Endothelial cell of umbilical vein (primary cell): ENCODE measurements around the gene HAP1. TPM values are rescaled to one million over a fixed set of nuclear protein-coding genes. Genes with fewer than 3 reads are reported as not detected.

Experiments used
- BruUV-seq: library from RNA; stranded (reverse); fragments of 400-500 nt; replicated peaks from 2 replicates; lab custom pipeline; 2021; lab: Mats Ljungman, UMichigan
- CTCF ChIA-PET: fragments of 300-600, 350-600 bp; sonication (Branson Sonifier 250); formaldehyde crosslinking; loops from one replicate; lab custom pipeline; 2021; ENCODE audit warnings: antibody characterized with exemption, inconsistent platforms; lab: Charles Lee
- POLR2A ChIA-PET: fragments of 300-600, 350-600 bp; sonication (Branson Sonifier 250); formaldehyde crosslinking; loops from one replicate; lab custom pipeline; 2021; ENCODE audit warnings: antibody characterized with exemption, inconsistent platforms; lab: Charles Lee
- DNase-seq: peaks from one replicate; pipeline ENCODE4 v3.0.0-alpha.2; 2011; ENCODE audit warnings: low read depth, low spot score
- FAIRE-seq: peaks from 2 replicates; lab custom pipeline; 2011; peaks lifted over from hg19 to GRCh38; lab: Jason Lieb, UNC
- H2AFZ ChIP-seq: 2 replicates; pipeline ENCODE4 v1.6.0; 2012; ENCODE audit warnings: low read depth, low read length, control low read depth, inconsistent platforms
- H3K27ac ChIP-seq: 2 replicates; pipeline ENCODE4 v1.5.1; 2011; ENCODE audit warnings: low read depth, mild to moderate bottlenecking, control low read depth, low read length, moderate library complexity; ENCODE audit not compliant: insufficient read depth
- H3K27me3 ChIP-seq, 2 experiments: 2 replicates each; pipeline versions ENCODE4 v1.6.0 to v1.6.1; 2011; ENCODE audit warnings: low read length in 2 of 2, mixed read lengths in 1 of 2; ENCODE audit not compliant: control insufficient read depth in 2 of 2, insufficient read depth in 2 of 2
- H3K36me3 ChIP-seq, 2 experiments: 2 replicates in 1 of 2; 3 replicates in 1 of 2; pipeline ENCODE4 v1.5.1; 2011; ENCODE audit warnings: low read length in 2 of 2, mild to moderate bottlenecking in 1 of 2, moderate library complexity in 1 of 2; ENCODE audit not compliant: control insufficient read depth in 2 of 2, insufficient read depth in 2 of 2; ENCODE audit errors: extremely low read depth in 1 of 2
- H3K4me1 ChIP-seq: 3 replicates; pipeline ENCODE4 v1.5.1; 2011; ENCODE audit warnings: mild to moderate bottlenecking, low read length; ENCODE audit not compliant: control insufficient read depth, insufficient read depth; ENCODE audit errors: extremely low read depth
- H3K4me2 ChIP-seq: 2 replicates; pipeline ENCODE4 v1.6.1; 2011; ENCODE audit warnings: low read length, control low read depth, mixed read lengths; ENCODE audit not compliant: insufficient read depth
- H3K4me3 ChIP-seq, 3 experiments: fragments of 200-600 bp in 1 of 3; sonication (generic), shearing (Covaris generic) in 1 of 3; replicated peaks in 1 of 3; 2 replicates each; pipeline ENCODE4 v1.5.1; 2011 to 2016; ENCODE audit warnings: control low read depth in 3 of 3, low read length in 3 of 3, mild to moderate bottlenecking in 2 of 3, inconsistent platforms in 1 of 3, low read depth in 1 of 3, moderate library complexity in 1 of 3; ENCODE audit not compliant: insufficient read depth in 1 of 3
- H3K79me2 ChIP-seq: 2 replicates; pipeline ENCODE4 v1.6.0; 2012; ENCODE audit warnings: low read length, inconsistent platforms; ENCODE audit not compliant: control insufficient read depth, insufficient read depth
- H3K9ac ChIP-seq: replicated peaks from 2 replicates; pipeline ENCODE3; 2011; ENCODE audit warnings: low read length, control low read depth; ENCODE audit not compliant: insufficient read depth; ENCODE audit errors: extremely low read depth
- H3K9me1 ChIP-seq: replicated peaks from 3 replicates; pipeline ENCODE4 v1.6.0; 2011; ENCODE audit warnings: mild to moderate bottlenecking, low read length; ENCODE audit not compliant: control insufficient read depth, insufficient read depth; ENCODE audit errors: extremely low read depth
- H3K9me3 ChIP-seq: replicated peaks from 2 replicates; pipeline ENCODE4 v1.5.1; 2012; ENCODE audit warnings: low read length, inconsistent platforms; ENCODE audit not compliant: control insufficient read depth, insufficient read depth
- H4K20me1 ChIP-seq: replicated peaks from 2 replicates; pipeline ENCODE3; 2011; ENCODE audit warnings: mild to moderate bottlenecking, low read length; ENCODE audit not compliant: control insufficient read depth, insufficient read depth; ENCODE audit errors: extremely low read depth
- EZH2 ChIP-seq: IDR thresholded peaks from 2 replicates; pipeline ENCODE4 v1.6.1; 2012; ENCODE audit warnings: borderline replicate concordance, low read depth, mild to moderate bottlenecking, moderate library complexity, low read length, inconsistent platforms; ENCODE audit not compliant: severe bottlenecking
- FOS ChIP-seq: IDR thresholded peaks from 2 replicates; pipeline ENCODE4 v1.6.1; 2011; ENCODE audit warnings: mild to moderate bottlenecking, low read length, moderate library complexity, borderline replicate concordance; ENCODE audit not compliant: insufficient read depth
- GATA2 ChIP-seq: IDR thresholded peaks from 2 replicates; pipeline ENCODE4 v1.7.0; 2011; ENCODE audit warnings: low read depth, mild to moderate bottlenecking, moderate library complexity, mixed read lengths, low read length; ENCODE audit not compliant: insufficient read length, insufficient read depth
- JUN ChIP-seq: IDR thresholded peaks from 2 replicates; pipeline ENCODE4 v1.6.1; 2011; ENCODE audit warnings: borderline replicate concordance, low read depth; ENCODE audit not compliant: insufficient read length, insufficient read depth
- MYC ChIP-seq: IDR thresholded peaks from one replicate; pipeline ENCODE4 v1.6.1; 2011; ENCODE audit warnings: mild to moderate bottlenecking, low read depth, low read length
- POLR2A ChIP-seq: IDR thresholded peaks from 2 replicates; pipeline ENCODE4 v1.6.1; 2012; ENCODE audit warnings: low read depth, mild to moderate bottlenecking, control low read depth, low read length
- POLR2AphosphoS5 ChIP-seq: IDR thresholded peaks from 2 replicates; pipeline ENCODE4 v1.6.1; 2012; ENCODE audit warnings: low read depth, mild to moderate bottlenecking, control low read depth, low read length, moderate library complexity; ENCODE audit not compliant: insufficient read depth
- dilution Hi-C: fragments of 300-500 bp; cut with MboI; formaldehyde crosslinking; loops from one replicate; pipeline ENCODE4 v1.15.0; 2019; ENCODE audit warnings: low sequenced_read_pairs; ENCODE audit not compliant: extremely low pct_ligation_motif_present
- intact Hi-C: fragments of 100-400 bp; cut with micrococcal nuclease; formaldehyde crosslinking; loops from one replicate; pipeline ENCODE4 v1.10.0; 2022
- polyA plus RNA-seq, 4 experiments: library from polyadenylated mRNA; depleted of rRNA in 3 of 4; stranded (reverse) in 3 of 4; unstranded in 1 of 4; fragments of >200 nt; gene quantifications; 2 replicates each; pipeline versions ENCODE4 v1.2.1 to v1.2.3, GENCODE V29; 2011 to 2012; ENCODE audit warnings: missing spikeins in 1 of 4
- total RNA-seq: library from RNA; stranded (reverse); gene quantifications from 2 replicates; pipeline ENCODE4 v1.2.3, GENCODE V29; 2021
- TF ChIP-seq, protein P1 (sequence below): IDR thresholded peaks from 2 replicates; pipeline ENCODE4 v1.6.1; 2011; ENCODE audit not compliant: insufficient read depth, insufficient read length
- TF ChIP-seq, protein P2 (sequence below), 2 donors: IDR thresholded peaks; 1 replicate in 1 of 2; 2 replicates in 1 of 2; pipeline ENCODE4 v1.5.1; 2011; ENCODE audit warnings: low read length in 2 of 2, mild to moderate bottlenecking in 2 of 2, moderate library complexity in 2 of 2, control low read depth in 1 of 2, inconsistent platforms in 1 of 2, low read depth in 1 of 2; ENCODE audit not compliant: insufficient read depth in 1 of 2; ENCODE audit errors: extremely low read depth in 1 of 2

Gene HAP1
- total and polyA plus RNA-seq, 2 donors (not counting 3 experiments of a cell fraction or from before 2014, with no cell fraction given): 0.07 to 0.24 TPM

- intact Hi-C loops: no loop called here
- no peak for FAIRE-seq
- POLR2A ChIA-PET: no interaction called here
Observed at GRCh38 chr17:41760878-41761277, 26.4 kb upstream of the HAP1 start.

More at GRCh38 chr17:41760878-41761277, 26.4 kb upstream of the HAP1 start:
- Histone ChIP-seq H3K36me3 (peaks cover 2 to 63% of the 10 kb centered on the region in 2 experiments), H3K4me1 (no peaks in the 10 kb centered on the region), H3K4me3 (no peak overlapping the region), H3K4me2 (no peak overlapping the region), H3K27me3 (no peaks in the 10 kb centered on the region), H3K9me3 (no peaks in the 10 kb centered on the region), H3K9ac (no peak overlapping the region), H4K20me1 (no peaks in the 10 kb centered on the region), H3K79me2 (no peaks in the 10 kb centered on the region), H3K9me1 (no peaks in the 10 kb centered on the region), H3K27ac (no peak overlapping the region), H2AFZ (no peak overlapping the region)
- no TSS peak for BruUV-seq
- CTCF ChIA-PET: interaction anchor here (0.9 to 1.3 kb wide), 2 partner anchors 9 to 41 kb away, joined by 3 read pairs; no protein-coding TSS in a partner anchor
- no peak for TF ChIP-seq POLR2A
- TF ChIP-seq POLR2AphosphoS5: no peak
- no peak for TF ChIP-seq MYC
- TF ChIP-seq, protein P1, sequence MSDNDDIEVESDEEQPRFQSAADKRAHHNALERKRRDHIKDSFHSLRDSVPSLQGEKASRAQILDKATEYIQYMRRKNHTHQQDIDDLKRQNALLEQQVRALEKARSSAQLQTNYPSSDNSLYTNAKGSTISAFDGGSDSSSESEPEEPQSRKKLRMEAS: no peak
- TF ChIP-seq EZH2: no peak
- no peak for TF ChIP-seq JUN
- no peak for TF ChIP-seq FOS
- TF ChIP-seq, protein P2, sequence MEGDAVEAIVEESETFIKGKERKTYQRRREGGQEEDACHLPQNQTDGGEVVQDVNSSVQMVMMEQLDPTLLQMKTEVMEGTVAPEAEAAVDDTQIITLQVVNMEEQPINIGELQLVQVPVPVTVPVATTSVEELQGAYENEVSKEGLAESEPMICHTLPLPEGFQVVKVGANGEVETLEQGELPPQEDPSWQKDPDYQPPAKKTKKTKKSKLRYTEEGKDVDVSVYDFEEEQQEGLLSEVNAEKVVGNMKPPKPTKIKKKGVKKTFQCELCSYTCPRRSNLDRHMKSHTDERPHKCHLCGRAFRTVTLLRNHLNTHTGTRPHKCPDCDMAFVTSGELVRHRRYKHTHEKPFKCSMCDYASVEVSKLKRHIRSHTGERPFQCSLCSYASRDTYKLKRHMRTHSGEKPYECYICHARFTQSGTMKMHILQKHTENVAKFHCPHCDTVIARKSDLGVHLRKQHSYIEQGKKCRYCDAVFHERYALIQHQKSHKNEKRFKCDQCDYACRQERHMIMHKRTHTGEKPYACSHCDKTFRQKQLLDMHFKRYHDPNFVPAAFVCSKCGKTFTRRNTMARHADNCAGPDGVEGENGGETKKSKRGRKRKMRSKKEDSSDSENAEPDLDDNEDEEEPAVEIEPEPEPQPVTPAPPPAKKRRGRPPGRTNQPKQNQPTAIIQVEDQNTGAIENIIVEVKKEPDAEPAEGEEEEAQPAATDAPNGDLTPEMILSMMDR (IDR thresholded peaks at IDR 0.05; ENCODE audit: extremely low read depth in 1 of 2, insufficient read depth in 1 of 2, low read depth in 1 of 2, low read length in 2 of 2): no peak
- TF ChIP-seq GATA2: no peak
- no peak for DNase-seq
- dilution Hi-C loops: no loop called here
